ENCODE results near the gene TRHDE.

The TRHDE gene

GRCh38 chr12:72523754-72524153 lies 251.6 kb downstream of the TRHDE start:
- no peak for DNase-seq

GRCh38 chr12:72535212-72535990 lies 263.2 kb downstream of the TRHDE start:
- DNase-seq: no peak

GRCh38 chr12:72540811-72541210 lies 268.6 kb downstream of the TRHDE start:
- DNase-seq: no peak

GRCh38 chr12:72543777-72544467 lies 271.8 kb downstream of the TRHDE start:
- DNase-seq: no peak

GRCh38 chr12:72546106-72546505 lies 273.9 kb downstream of the TRHDE start:
- no peak for DNase-seq

- DNase-seq: no peak
Measured at GRCh38 chr12:72547573-72547972, 275.4 kb downstream of the TRHDE start.

GRCh38 chr12:72549184-72549583 lies 277.0 kb downstream of the TRHDE start:
- no peak for DNase-seq

- DNase-seq: no peak
Measured at GRCh38 chr12:72560003-72560769, 288.0 kb downstream of the TRHDE start.

GRCh38 chr12:72570601-72571000 lies 298.4 kb downstream of the TRHDE start:
- DNase-seq: no peak

- DNase-seq: no peak
Measured at GRCh38 chr12:72574138-72574537, 302.0 kb downstream of the TRHDE start.

- DNase-seq: no peak
Measured at GRCh38 chr12:72578327-72578726, 306.2 kb downstream of the TRHDE start.

GRCh38 chr12:72586456-72586855 lies 314.3 kb downstream of the TRHDE start:
- no peak for DNase-seq

GRCh38 chr12:72602581-72602980 lies 330.4 kb downstream of the TRHDE start:
- no peak for DNase-seq

- DNase-seq: no peak
Measured at GRCh38 chr12:72605975-72606374, 333.8 kb downstream of the TRHDE start.

GRCh38 chr12:72610342-72610741 lies 338.2 kb downstream of the TRHDE start:
- no peak for DNase-seq

- no peak for DNase-seq
Measured at GRCh38 chr12:72610854-72611358, 338.7 kb downstream of the TRHDE start.

GRCh38 chr12:72612171-72612570 lies 340.0 kb downstream of the TRHDE start:
- no peak for DNase-seq

GRCh38 chr12:72618764-72619163 lies 346.6 kb downstream of the TRHDE start:
- no peak for DNase-seq

- no peak for DNase-seq
Measured at GRCh38 chr12:72622556-72622955, 350.4 kb downstream of the TRHDE start.

- DNase-seq: no peak
Measured at GRCh38 chr12:72631926-72632685, 359.9 kb downstream of the TRHDE start.

- DNase-seq: no peak
Measured at GRCh38 chr12:72642706-72643105, 370.5 kb downstream of the TRHDE start.

GRCh38 chr12:72647139-72647538 lies 375.0 kb downstream of the TRHDE start:
- DNase-seq: no peak

- no peak for DNase-seq
Measured at GRCh38 chr12:72658615-72659014, 386.4 kb downstream of the TRHDE start.

Measured in stimulated activated CD4-positive, alpha-beta T cell treated with anti-CD3 and anti-CD28 coated beads, Interleukin-4, amount 100 ng/mL, for 4 hours (primary cell).